ENCODE results near the gene NRG2. TPM values are rescaled to one million over a fixed set of nuclear protein-coding genes. Genes with fewer than 3 reads are reported as not detected.
A peak's percentile ranks its signal among the peaks of the same experiment; 100 is the strongest.

Gene NRG2
- total and polyA plus RNA-seq, 2 experiments from 2014 or later: 0.37 to 1.3 TPM

- peaks cover 6% of the 10 kb centered on the region for H3K27me3 Mint-ChIP-seq (ENCODE audit: insufficient read depth, low read depth, poor library complexity)
- no peaks in the 10 kb centered on the region for H3K4me1 Mint-ChIP-seq
- Histone ChIP-seq H3K9me2 (ENCODE audit: insufficient read depth) (no peaks in the 10 kb centered on the region), H3K27me3 (ENCODE audit: insufficient read depth) (peaks cover 11% of the 10 kb centered on the region), H3K4me2 (no peak overlapping the region), H3F3A (replicated peaks; ENCODE audit: low read depth) (no peaks in the 10 kb centered on the region), H3K79me2 (replicated peaks; ENCODE audit: insufficient read depth) (no peaks in the 10 kb centered on the region), H3K4me3 (no peak overlapping the region), H2AFZ (no peak overlapping the region), H3K36me3 (ENCODE audit: insufficient read depth) (no peaks in the 10 kb centered on the region), H3K4me1 (ENCODE audit: insufficient read depth) (no peaks in the 10 kb centered on the region), H3K27ac (ENCODE audit: low read depth) (no peak overlapping the region), H4K20me1 (replicated peaks; ENCODE audit: insufficient read depth) (no peaks in the 10 kb centered on the region)
- no peak overlapping the region for H3K4me3 Mint-ChIP-seq
- TF ChIP-seq CREB1 (CRISPR knock-in tag; IDR thresholded peaks at IDR 0.05; ENCODE audit: low read depth) (no peak), ETS1 (IDR thresholded peaks at IDR 0.05) (no peak), STAT1 (IDR thresholded peaks at IDR 0.05; ENCODE audit: unreplicated experiment) (no peak), ZNF331 (CRISPR knock-in tag; IDR thresholded peaks at IDR 0.05; ENCODE audit: low read depth) (no peak), EZH2 (IDR thresholded peaks at IDR 0.05; ENCODE audit: low read depth, unreplicated experiment) (no peak)
- H3K27ac Mint-ChIP-seq: no peak overlapping the region
- H3K36me3 Mint-ChIP-seq (ENCODE audit: low read depth): no peaks in the 10 kb centered on the region
- no peaks in the 10 kb centered on the region for H3K9me3 Mint-ChIP-seq
- ATAC-seq (no peak), DNase-seq (ENCODE audit: low spot score) (no peak)
Observed at GRCh38 chr5:139969318-139969717, 73.8 kb downstream of the NRG2 start.

DNA sequence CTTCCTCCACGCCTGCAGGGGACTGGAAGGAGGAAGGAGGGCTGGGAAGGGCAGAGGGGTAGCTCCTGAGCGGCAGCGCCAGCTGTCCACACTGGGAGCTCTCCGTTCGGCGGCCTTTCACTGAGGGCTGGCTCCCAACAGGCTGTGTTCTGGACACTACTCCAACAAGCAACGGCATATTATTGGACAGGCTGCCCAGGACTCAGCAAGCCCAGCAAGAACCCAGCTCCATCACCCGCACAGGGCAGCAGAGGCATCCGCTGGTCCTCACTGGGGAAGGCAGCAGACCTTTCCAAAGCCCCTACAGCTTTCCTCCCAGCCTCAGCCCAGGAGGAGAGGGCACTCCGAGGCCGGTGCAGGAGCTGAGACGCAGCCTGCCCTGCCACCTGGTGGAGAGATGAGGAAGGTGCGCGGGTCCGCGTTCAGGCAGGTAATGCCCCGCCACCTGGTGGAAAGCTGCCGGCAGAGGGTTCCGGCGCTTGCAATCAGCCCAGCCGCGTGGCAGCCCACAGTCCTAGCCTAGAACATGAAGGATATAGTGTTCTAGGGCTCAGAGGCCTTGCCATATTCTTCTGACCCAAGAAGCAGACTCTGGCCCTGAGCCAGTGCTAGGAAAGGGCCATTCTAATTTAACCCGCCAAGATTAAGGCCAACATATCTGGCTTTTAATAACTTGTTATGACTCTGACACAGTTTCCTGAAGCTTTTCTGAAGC is 74.4 kb downstream of the NRG2 start:
- Histone ChIP-seq H3K9me2 (ENCODE audit: insufficient read depth) (no peaks in the 10 kb centered on the region), H3K36me3 (ENCODE audit: insufficient read depth) (no peaks in the 10 kb centered on the region), H3K4me2 (no peak overlapping the region), H3F3A (replicated peaks; ENCODE audit: low read depth) (no peaks in the 10 kb centered on the region), H3K4me3 (no peak overlapping the region), H3K4me1 (ENCODE audit: insufficient read depth) (no peaks in the 10 kb centered on the region), H3K27me3 (ENCODE audit: insufficient read depth) (peaks cover 11% of the 10 kb centered on the region), H2AFZ (no peak overlapping the region; the same call in 1 of the 2 replicates), H3K27ac (ENCODE audit: low read depth) (no peak overlapping the region), H3K79me2 (replicated peaks; ENCODE audit: insufficient read depth) (no peaks in the 10 kb centered on the region), H4K20me1 (replicated peaks; ENCODE audit: insufficient read depth) (no peaks in the 10 kb centered on the region)
- Mint-ChIP-seq H3K4me1 (no peaks in the 10 kb centered on the region), H3K27ac (no peak overlapping the region), H3K27me3 (ENCODE audit: insufficient read depth, low read depth, poor library complexity) (peaks cover 5% of the 10 kb centered on the region), H3K36me3 (ENCODE audit: low read depth) (no peaks in the 10 kb centered on the region), H3K9me3 (no peaks in the 10 kb centered on the region), H3K4me3 (no peak overlapping the region)
- peak; percentile 98 for ATAC-seq
- TF ChIP-seq EZH2phosphoT487 (IDR thresholded peaks at IDR 0.05; ENCODE audit: unreplicated experiment) (no peak), CREB1 (CRISPR knock-in tag; IDR thresholded peaks at IDR 0.05; ENCODE audit: low read depth) (peak; percentile 53; the same call in 1 of the 2 replicates), JUNB (IDR thresholded peaks at IDR 0.05; ENCODE audit: unreplicated experiment) (no peak)
- TF ChIP-seq, protein P1, sequence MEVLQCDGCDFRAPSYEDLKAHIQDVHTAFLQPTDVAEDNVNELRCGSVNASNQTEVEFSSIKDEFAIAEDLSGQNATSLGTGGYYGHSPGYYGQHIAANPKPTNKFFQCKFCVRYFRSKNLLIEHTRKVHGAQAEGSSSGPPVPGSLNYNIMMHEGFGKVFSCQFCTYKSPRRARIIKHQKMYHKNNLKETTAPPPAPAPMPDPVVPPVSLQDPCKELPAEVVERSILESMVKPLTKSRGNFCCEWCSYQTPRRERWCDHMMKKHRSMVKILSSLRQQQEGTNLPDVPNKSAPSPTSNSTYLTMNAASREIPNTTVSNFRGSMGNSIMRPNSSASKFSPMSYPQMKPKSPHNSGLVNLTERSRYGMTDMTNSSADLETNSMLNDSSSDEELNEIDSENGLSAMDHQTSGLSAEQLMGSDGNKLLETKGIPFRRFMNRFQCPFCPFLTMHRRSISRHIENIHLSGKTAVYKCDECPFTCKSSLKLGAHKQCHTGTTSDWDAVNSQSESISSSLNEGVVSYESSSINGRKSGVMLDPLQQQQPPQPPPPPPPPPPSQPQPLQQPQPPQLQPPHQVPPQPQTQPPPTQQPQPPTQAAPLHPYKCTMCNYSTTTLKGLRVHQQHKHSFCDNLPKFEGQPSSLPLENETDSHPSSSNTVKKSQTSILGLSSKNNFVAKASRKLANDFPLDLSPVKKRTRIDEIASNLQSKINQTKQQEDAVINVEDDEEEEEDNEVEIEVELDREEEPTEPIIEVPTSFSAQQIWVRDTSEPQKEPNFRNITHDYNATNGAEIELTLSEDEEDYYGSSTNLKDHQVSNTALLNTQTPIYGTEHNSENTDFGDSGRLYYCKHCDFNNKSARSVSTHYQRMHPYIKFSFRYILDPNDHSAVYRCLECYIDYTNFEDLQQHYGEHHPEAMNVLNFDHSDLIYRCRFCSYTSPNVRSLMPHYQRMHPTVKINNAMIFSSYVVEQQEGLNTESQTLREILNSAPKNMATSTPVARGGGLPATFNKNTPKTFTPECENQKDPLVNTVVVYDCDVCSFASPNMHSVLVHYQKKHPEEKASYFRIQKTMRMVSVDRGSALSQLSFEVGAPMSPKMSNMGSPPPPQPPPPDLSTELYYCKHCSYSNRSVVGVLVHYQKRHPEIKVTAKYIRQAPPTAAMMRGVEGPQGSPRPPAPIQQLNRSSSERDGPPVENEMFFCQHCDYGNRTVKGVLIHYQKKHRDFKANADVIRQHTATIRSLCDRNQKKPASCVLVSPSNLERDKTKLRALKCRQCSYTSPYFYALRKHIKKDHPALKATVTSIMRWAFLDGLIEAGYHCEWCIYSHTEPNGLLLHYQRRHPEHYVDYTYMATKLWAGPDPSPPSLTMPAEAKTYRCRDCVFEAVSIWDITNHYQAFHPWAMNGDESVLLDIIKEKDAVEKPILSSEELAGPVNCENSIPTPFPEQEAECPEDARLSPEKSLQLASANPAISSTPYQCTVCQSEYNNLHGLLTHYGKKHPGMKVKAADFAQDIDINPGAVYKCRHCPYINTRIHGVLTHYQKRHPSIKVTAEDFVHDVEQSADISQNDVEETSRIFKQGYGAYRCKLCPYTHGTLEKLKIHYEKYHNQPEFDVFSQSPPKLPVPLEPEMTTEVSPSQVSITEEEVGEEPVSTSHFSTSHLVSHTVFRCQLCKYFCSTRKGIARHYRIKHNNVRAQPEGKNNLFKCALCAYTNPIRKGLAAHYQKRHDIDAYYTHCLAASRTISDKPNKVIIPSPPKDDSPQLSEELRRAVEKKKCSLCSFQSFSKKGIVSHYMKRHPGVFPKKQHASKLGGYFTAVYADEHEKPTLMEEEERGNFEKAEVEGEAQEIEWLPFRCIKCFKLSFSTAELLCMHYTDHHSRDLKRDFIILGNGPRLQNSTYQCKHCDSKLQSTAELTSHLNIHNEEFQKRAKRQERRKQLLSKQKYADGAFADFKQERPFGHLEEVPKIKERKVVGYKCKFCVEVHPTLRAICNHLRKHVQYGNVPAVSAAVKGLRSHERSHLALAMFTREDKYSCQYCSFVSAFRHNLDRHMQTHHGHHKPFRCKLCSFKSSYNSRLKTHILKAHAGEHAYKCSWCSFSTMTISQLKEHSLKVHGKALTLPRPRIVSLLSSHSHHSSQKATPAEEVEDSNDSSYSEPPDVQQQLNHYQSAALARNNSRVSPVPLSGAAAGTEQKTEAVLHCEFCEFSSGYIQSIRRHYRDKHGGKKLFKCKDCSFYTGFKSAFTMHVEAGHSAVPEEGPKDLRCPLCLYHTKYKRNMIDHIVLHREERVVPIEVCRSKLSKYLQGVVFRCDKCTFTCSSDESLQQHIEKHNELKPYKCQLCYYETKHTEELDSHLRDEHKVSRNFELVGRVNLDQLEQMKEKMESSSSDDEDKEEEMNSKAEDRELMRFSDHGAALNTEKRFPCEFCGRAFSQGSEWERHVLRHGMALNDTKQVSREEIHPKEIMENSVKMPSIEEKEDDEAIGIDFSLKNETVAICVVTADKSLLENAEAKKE (CRISPR knock-in tag; IDR thresholded peaks at IDR 0.05): no peak
- TF ChIP-seq, protein P2, sequence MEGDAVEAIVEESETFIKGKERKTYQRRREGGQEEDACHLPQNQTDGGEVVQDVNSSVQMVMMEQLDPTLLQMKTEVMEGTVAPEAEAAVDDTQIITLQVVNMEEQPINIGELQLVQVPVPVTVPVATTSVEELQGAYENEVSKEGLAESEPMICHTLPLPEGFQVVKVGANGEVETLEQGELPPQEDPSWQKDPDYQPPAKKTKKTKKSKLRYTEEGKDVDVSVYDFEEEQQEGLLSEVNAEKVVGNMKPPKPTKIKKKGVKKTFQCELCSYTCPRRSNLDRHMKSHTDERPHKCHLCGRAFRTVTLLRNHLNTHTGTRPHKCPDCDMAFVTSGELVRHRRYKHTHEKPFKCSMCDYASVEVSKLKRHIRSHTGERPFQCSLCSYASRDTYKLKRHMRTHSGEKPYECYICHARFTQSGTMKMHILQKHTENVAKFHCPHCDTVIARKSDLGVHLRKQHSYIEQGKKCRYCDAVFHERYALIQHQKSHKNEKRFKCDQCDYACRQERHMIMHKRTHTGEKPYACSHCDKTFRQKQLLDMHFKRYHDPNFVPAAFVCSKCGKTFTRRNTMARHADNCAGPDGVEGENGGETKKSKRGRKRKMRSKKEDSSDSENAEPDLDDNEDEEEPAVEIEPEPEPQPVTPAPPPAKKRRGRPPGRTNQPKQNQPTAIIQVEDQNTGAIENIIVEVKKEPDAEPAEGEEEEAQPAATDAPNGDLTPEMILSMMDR (conservative IDR thresholded peaks at IDR 0.05; ENCODE audit: low read depth in 2 of 2): peak; percentile 98 to 100
- DNase-seq (ENCODE audit: low spot score): peak; percentile 95

All from GM23338 (cell line).